K562 (cell line): ENCODE data around the gene SOCS2. TPM values are rescaled to one million over a fixed set of nuclear protein-coding genes. Genes with fewer than 3 reads are reported as not detected.

ENCODE experiments used
- BCL6 ChIP-seq: fragments of 250-450 bp; sonication (Bioruptor Pico); IDR thresholded peaks from 2 replicates; pipeline ENCODE4 v1.4.0; 2020
- CSDE1 ChIP-seq, 2 experiments: fragments of 450-650 bp; IDR thresholded peaks; 2 replicates each; pipeline ENCODE4 v1.6.1; 2016; ENCODE audit warnings: mild to moderate bottlenecking in 1 of 2
- DACH1 ChIP-seq: fragments of 450-650 bp; IDR thresholded peaks from 2 replicates; pipeline ENCODE4 v1.6.1; 2018; ENCODE audit not compliant: partially characterized antibody
- GABPB2 ChIP-seq: fragments of 250-450 bp; sonication (Bioruptor Pico); conservative IDR thresholded peaks from 2 replicates; pipeline ENCODE4 v1.5.1; 2021; ENCODE audit warnings: mild to moderate bottlenecking
- HDAC1 ChIP-seq, 2 experiments: fragments of 450-650 bp; IDR thresholded peaks; 2 replicates each; pipeline ENCODE4 v1.6.1; 2016 to 2017; ENCODE audit warnings: inconsistent platforms in 1 of 2, mild to moderate bottlenecking in 1 of 2, moderate library complexity in 1 of 2
- NCOR1 ChIP-seq: fragments of 450-650 bp; IDR thresholded peaks from 2 replicates; pipeline ENCODE4 v1.6.1; 2016; ENCODE audit warnings: mild to moderate bottlenecking, moderate library complexity
- PHF8 ChIP-seq: fragments of 200-600 bp; sonication (generic); IDR thresholded peaks from 2 replicates; pipeline ENCODE4 v1.6.1; 2012; ENCODE audit warnings: mixed run types, mild to moderate bottlenecking, inconsistent platforms, low read length, moderate library complexity, borderline replicate concordance
- RBFOX2 ChIP-seq: fragments of 200-400 bp; formaldehyde crosslinking; IDR thresholded peaks from 2 replicates; pipeline ENCODE4 v1.6.1; 2017; ENCODE audit warnings: low read depth, mild to moderate bottlenecking, low read length, moderate library complexity
- TCF3 ChIP-seq: sonication (generic); formaldehyde crosslinking; IDR thresholded peaks from 2 replicates; pipeline ENCODE4 v1.4.0; 2020; ENCODE audit warnings: mild to moderate bottlenecking, missing genetic modification reagents
- XRCC5 ChIP-seq: fragments of 200-400 bp; formaldehyde crosslinking; IDR thresholded peaks from 2 replicates; pipeline ENCODE4 v1.6.1; 2017; ENCODE audit warnings: low read depth, mild to moderate bottlenecking, low read length
- ZNF24 ChIP-seq: fragments of 450-650 bp; IDR thresholded peaks from 2 replicates; pipeline ENCODE4 v1.6.1; 2016
- ZNF445 ChIP-seq: fragments of 250-450 bp; sonication (Bioruptor Pico); IDR thresholded peaks from 2 replicates; pipeline ENCODE4 v1.4.0; 2020; ENCODE audit warnings: low read depth, mild to moderate bottlenecking, moderate library complexity
- polyA plus RNA-seq, 8 experiments: library from polyadenylated mRNA; depleted of rRNA in 4 of 8; stranded (reverse) in 5 of 8; unstranded in 3 of 8; fragments of >200 nt; fragmentation: Nextera tagmentation in 2 of 8; fragmentation: Illumina TruSeq in 1 of 8; extraction: Ambion mirVana in 2 of 8; extraction: Trizol in 1 of 8; gene quantifications; 2 replicates each; pipeline versions ENCODE4 v1.2.1 to v1.2.3, GENCODE V29; 2011 to 2014; ENCODE audit warnings: inconsistent platforms in 1 of 8, missing spikeins in 1 of 8
- total RNA-seq, 7 experiments: library from RNA; depleted of rRNA in 6 of 7; stranded (reverse); fragments of >200 nt in 6 of 7; fragmentation: Illumina TruSeq in 2 of 7; extraction: Trizol in 2 of 7; gene quantifications; 2 replicates each; pipeline versions ENCODE4 v1.2.1 to v1.2.3, GENCODE V29; 2011 to 2021; ENCODE audit warnings: low replicate concordance in 1 of 7
- TF ChIP-seq, protein P1 (sequence below): fragments of 250-450 bp; sonication (Bioruptor Pico); IDR thresholded peaks from 2 replicates; pipeline ENCODE4 v1.4.0; 2020
- TF ChIP-seq, protein P2 (sequence below): fragments of 200-800 bp; sonication (Bioruptor generic); IDR thresholded peaks from 2 replicates; pipeline ENCODE4 v1.6.1; 2017; ENCODE audit warnings: missing genetic modification characterization, missing compliant biosample characterization
- TF ChIP-seq, protein P3 (sequence below): fragments of 250-450 bp; sonication (Bioruptor Pico); IDR thresholded peaks from 2 replicates; pipeline ENCODE4 v1.8.0; 2021; ENCODE audit warnings: mild to moderate bottlenecking, moderate library complexity
- TF ChIP-seq, protein P4 (sequence below): sonication (generic); formaldehyde crosslinking; IDR thresholded peaks from 2 replicates; pipeline ENCODE4 v1.8.0; 2022; ENCODE audit warnings: mild to moderate bottlenecking, missing genetic modification reagents
- TF ChIP-seq, protein P5 (sequence below): fragments of 250-450 bp; sonication (Bioruptor Pico); IDR thresholded peaks from 2 replicates; pipeline ENCODE4 v1.5.1; 2021; ENCODE audit warnings: mild to moderate bottlenecking

The SOCS2 gene
- total and polyA plus RNA-seq, 9 of the 15 experiments (the other 6 are each of a cell fraction or from before 2014, with no cell fraction given), result 37.0 to 162 (median 98.7) TPM

DNA sequence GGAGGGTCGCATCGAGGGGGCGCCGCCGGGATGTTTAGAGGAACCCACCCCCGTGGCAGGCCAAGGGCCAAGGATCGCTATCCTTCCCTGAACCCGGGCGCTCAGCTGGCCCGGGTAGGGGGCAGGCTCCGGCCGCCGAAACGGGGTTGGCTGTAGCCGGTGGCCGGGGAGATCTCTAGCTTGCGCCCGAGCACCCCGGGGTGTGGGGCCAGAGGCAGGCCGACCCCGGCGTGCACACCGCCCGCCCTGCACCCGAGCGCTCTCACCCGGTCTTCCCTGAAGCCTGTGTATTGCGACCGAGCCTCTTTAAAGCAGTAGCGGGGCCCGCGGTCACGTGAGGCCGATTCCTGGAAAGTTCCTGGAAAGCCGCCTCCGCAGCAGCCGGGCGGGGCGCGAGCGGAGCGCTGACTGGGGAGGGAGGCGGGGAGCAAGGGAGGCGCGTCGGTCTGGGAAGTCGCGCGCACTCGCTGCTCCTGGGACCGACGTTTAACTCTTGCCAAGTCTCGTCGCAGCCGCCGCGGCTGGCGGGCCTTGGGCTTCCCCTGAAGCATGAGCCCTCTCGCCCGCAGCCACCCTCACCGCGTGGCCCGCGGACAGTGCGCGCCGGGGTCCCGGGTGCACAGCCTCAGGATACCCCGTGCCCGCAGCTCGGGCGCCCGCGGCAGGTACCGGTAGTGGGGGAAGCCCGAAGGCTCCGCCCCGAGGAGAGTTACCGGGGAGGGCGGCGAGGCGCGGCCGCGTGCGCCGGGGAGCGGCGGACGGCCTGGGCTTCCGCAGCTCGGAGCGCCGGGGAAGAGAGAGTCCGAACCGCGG lies 1.7 kb upstream of the SOCS2 start (continued):
- TF ChIP-seq, protein P1, sequence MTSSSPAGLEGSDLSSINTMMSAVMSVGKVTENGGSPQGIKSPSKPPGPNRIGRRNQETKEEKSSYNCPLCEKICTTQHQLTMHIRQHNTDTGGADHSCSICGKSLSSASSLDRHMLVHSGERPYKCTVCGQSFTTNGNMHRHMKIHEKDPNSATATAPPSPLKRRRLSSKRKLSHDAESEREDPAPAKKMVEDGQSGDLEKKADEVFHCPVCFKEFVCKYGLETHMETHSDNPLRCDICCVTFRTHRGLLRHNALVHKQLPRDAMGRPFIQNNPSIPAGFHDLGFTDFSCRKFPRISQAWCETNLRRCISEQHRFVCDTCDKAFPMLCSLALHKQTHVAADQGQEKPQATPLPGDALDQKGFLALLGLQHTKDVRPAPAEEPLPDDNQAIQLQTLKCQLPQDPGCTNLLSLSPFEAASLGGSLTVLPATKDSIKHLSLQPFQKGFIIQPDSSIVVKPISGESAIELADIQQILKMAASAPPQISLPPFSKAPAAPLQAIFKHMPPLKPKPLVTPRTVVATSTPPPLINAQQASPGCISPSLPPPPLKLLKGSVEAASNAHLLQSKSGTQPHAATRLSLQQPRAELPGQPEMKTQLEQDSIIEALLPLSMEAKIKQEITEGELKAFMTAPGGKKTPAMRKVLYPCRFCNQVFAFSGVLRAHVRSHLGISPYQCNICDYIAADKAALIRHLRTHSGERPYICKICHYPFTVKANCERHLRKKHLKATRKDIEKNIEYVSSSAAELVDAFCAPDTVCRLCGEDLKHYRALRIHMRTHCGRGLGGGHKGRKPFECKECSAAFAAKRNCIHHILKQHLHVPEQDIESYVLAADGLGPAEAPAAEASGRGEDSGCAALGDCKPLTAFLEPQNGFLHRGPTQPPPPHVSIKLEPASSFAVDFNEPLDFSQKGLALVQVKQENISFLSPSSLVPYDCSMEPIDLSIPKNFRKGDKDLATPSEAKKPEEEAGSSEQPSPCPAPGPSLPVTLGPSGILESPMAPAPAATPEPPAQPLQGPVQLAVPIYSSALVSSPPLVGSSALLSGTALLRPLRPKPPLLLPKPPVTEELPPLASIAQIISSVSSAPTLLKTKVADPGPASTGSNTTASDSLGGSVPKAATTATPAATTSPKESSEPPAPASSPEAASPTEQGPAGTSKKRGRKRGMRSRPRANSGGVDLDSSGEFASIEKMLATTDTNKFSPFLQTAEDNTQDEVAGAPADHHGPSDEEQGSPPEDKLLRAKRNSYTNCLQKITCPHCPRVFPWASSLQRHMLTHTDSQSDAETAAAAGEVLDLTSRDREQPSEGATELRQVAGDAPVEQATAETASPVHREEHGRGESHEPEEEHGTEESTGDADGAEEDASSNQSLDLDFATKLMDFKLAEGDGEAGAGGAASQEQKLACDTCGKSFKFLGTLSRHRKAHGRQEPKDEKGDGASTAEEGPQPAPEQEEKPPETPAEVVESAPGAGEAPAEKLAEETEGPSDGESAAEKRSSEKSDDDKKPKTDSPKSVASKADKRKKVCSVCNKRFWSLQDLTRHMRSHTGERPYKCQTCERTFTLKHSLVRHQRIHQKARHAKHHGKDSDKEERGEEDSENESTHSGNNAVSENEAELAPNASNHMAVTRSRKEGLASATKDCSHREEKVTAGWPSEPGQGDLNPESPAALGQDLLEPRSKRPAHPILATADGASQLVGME (CRISPR knock-in tag), result 0 out of 2 replicates have a peak, but pooled peaks have one; percentile 14
- TF ChIP-seq HDAC1 (IDR thresholded peaks at IDR 0.05), result peak in 1 of 2 experiments; percentile 6; a peak in 1 of 4 replicates
- no peak for TF ChIP-seq GABPB2 (CRISPR knock-in tag)
- peak; percentile 95 for TF ChIP-seq NCOR1
- TF ChIP-seq PHF8, result peak; percentile 60; the same call in 1 of the 2 replicates
- TF ChIP-seq, protein P2, sequence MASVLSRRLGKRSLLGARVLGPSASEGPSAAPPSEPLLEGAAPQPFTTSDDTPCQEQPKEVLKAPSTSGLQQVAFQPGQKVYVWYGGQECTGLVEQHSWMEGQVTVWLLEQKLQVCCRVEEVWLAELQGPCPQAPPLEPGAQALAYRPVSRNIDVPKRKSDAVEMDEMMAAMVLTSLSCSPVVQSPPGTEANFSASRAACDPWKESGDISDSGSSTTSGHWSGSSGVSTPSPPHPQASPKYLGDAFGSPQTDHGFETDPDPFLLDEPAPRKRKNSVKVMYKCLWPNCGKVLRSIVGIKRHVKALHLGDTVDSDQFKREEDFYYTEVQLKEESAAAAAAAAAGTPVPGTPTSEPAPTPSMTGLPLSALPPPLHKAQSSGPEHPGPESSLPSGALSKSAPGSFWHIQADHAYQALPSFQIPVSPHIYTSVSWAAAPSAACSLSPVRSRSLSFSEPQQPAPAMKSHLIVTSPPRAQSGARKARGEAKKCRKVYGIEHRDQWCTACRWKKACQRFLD, result peak; percentile 78
- peak; percentile 5 for TF ChIP-seq DACH1
- TF ChIP-seq TCF3 (CRISPR knock-in tag), result peak; percentile 39; the same call in 1 of the 2 replicates
- TF ChIP-seq BCL6 (CRISPR knock-in tag), result peak; percentile 100
- TF ChIP-seq CSDE1 (IDR thresholded peaks at IDR 0.05), result peak in 1 of 2 experiments; percentile 74; a peak in 1 of 4 replicates
- TF ChIP-seq ZNF24, result no peak; the same call in 1 of the 2 replicates
- TF ChIP-seq, protein P3, sequence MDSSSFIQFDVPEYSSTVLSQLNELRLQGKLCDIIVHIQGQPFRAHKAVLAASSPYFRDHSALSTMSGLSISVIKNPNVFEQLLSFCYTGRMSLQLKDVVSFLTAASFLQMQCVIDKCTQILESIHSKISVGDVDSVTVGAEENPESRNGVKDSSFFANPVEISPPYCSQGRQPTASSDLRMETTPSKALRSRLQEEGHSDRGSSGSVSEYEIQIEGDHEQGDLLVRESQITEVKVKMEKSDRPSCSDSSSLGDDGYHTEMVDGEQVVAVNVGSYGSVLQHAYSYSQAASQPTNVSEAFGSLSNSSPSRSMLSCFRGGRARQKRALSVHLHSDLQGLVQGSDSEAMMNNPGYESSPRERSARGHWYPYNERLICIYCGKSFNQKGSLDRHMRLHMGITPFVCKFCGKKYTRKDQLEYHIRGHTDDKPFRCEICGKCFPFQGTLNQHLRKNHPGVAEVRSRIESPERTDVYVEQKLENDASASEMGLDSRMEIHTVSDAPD (CRISPR knock-in tag), result no peak
- TF ChIP-seq, protein P4, sequence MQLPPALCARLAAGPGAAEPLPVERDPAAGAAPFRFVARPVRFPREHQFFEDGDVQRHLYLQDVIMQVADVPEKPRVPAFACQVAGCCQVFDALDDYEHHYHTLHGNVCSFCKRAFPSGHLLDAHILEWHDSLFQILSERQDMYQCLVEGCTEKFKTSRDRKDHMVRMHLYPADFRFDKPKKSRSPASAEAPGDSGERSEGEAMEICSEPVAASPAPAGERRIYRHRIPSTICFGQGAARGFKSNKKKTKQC (CRISPR knock-in tag), result no peak; the same call in 1 of the 2 replicates
- peak; percentile 9; the same call in 1 of the 2 replicates for TF ChIP-seq ZNF445 (CRISPR knock-in tag)
- TF ChIP-seq, protein P5, sequence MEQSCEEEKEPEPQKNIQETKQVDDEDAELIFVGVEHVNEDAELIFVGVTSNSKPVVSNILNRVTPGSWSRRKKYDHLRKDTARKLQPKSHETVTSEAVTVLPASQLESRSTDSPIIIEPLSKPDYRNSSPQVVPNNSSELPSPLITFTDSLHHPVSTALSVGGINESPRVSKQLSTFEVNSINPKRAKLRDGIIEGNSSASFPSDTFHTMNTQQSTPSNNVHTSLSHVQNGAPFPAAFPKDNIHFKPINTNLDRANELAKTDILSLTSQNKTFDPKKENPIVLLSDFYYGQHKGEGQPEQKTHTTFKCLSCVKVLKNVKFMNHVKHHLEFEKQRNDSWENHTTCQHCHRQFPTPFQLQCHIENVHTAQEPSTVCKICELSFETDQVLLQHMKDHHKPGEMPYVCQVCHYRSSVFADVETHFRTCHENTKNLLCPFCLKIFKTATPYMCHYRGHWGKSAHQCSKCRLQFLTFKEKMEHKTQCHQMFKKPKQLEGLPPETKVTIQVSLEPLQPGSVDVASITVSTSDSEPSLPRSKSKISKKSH, result no peak
- peak; percentile 96 for TF ChIP-seq RBFOX2
- TF ChIP-seq XRCC5, result 0 out of 2 replicates have a peak, but pooled peaks have one; percentile 30
